ENCODE measurements around the gene PRDX3. TPM values are rescaled to one million over a fixed set of nuclear protein-coding genes. Genes with fewer than 3 reads are reported as not detected.

Gene PRDX3
- polyA plus RNA-seq, 1 of the 3 experiments (the other 2 are of a cell fraction), result 193 TPM

DNA sequence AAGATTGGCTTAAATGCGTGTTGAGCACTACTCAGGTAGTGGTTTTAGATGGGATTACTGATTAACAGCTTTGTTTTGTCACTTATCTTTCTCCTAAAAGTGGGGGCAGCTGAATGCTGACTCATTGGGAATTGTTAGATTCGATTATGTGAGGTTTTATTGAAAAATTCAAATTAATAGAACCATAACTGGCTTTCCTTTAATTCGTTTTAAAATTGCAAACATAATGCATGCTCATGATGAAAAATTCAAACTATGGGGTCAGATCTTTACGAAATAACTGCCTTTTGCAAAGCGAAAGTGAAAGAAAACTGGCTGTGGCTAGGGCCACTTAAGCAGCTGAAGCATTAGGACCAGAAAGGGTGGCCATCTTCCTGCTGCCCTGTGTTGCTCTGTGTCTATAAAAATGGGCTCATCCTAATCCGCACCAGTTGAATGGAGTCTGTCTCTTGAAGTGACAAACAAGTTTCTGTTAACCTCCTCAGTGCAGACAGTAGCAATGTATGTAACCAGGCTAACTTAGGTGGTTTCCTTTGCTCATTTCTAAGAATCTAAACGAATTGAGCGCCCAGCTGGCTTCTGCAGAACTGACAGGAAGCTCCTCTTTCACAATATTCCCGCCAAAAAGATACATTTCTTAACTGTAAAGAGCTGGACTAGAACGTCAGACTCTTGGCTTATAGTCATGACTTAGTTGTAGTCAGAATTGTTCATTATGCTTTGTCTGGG, 46.9 kb downstream of the PRDX3 start:
- no peaks in the 10 kb centered on the region for H4K20me1 ChIP-seq (ENCODE audit: insufficient read depth)
- H3K4me3 ChIP-seq (ENCODE audit: low read depth in 2 of 2, low read length in 1 of 2), result peak overlapping the region in 1 of 2 experiments; percentile 27; a peak in 1 of 4 replicates
- H3K79me2 ChIP-seq (ENCODE audit: insufficient read depth), result no peaks in the 10 kb centered on the region; the same call in 1 of the 2 replicates
- H3K27ac ChIP-seq (ENCODE audit: low read depth in 2 of 2, low read length in 1 of 2), result no peak overlapping the region
- 70% methylated on average over 9 of the region's 10 CpGs for WGBS (ENCODE audit: low lambda C conversion rate)
- TF ChIP-seq SIN3A (IDR thresholded peaks at IDR 0.05; ENCODE audit: borderline replicate concordance, low read depth, low read length), result no peak
- peak overlapping the region; percentile 58 for H3K4me2 ChIP-seq
- ChIA-PET POLR2A (interaction anchor here (1.0 kb wide), 1 partner anchor 27 kb away, joined by 3 read pairs; no protein-coding TSS in a partner anchor), CTCF (interaction anchor here (1.0 kb wide), 1 partner anchor 102 kb away, joined by 3 read pairs; no protein-coding TSS in a partner anchor)
- H3F3A ChIP-seq (replicated peaks; ENCODE audit: insufficient read depth), result peaks cover 10% of the 10 kb centered on the region
- H3K9ac ChIP-seq, result peak overlapping the region; percentile 33; the same call in 1 of the 2 replicates
- peaks cover 0 to 8% of the 10 kb centered on the region in 2 experiments; a peak in 1 of 4 replicates for H3K4me1 ChIP-seq (ENCODE audit: control insufficient read depth in 1 of 2, insufficient read depth in 2 of 2, low read depth in 1 of 2, low read length in 1 of 2)
- H3K9me2 ChIP-seq, result no peaks in the 10 kb centered on the region
- 0 out of 2 replicates have a peak overlapping the region, but pooled peaks have one; percentile 51 for H2AFZ ChIP-seq (ENCODE audit: low read depth)
- peaks cover 43 to 64% of the 10 kb centered on the region in 2 experiments for H3K36me3 ChIP-seq (replicated peaks in 1 of 2; ENCODE audit: control insufficient read depth in 1 of 2, insufficient read depth in 2 of 2, low read length in 1 of 2)
- DNase-seq, result no peak
- H3K9me3 ChIP-seq, result no peaks in the 10 kb centered on the region
- H3K27me3 ChIP-seq (ENCODE audit: insufficient read depth), result no peaks in the 10 kb centered on the region

DNA sequence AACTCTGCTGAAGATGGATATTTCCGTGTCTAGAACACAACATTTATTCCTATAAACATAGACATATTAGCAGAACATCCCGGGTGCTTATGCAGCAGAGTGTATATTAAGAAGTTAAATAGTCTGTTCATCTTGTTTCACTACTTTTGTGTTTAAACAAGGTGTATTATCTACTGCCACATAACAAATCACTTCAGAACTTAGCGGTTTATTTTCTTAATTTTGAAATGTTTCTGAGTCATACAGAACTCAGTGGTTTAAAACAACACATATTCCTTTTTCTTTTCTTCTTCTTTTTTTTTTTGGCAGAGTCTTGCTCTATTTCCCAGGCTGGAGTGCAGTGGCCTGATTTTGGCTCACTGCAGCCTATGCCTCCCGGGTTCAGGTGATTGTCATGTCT, 48.9 kb downstream of the PRDX3 start:
- Histone ChIP-seq H3K9me3 (no peaks in the 10 kb centered on the region), H3K36me3 (replicated peaks in 1 of 2; ENCODE audit: control insufficient read depth in 1 of 2, insufficient read depth in 2 of 2, low read length in 1 of 2) (peaks cover 44 to 78% of the 10 kb centered on the region in 2 experiments), H3K9me2 (no peaks in the 10 kb centered on the region), H4K20me1 (ENCODE audit: insufficient read depth) (no peaks in the 10 kb centered on the region), H3K9ac (no peak overlapping the region), H2AFZ (ENCODE audit: low read depth) (no peak overlapping the region), H3F3A (replicated peaks; ENCODE audit: insufficient read depth) (peaks cover 3% of the 10 kb centered on the region), H3K27ac (ENCODE audit: low read depth in 2 of 2, low read length in 1 of 2) (no peak overlapping the region), H3K27me3 (ENCODE audit: insufficient read depth) (no peaks in the 10 kb centered on the region), H3K4me2 (no peak overlapping the region), H3K79me2 (ENCODE audit: insufficient read depth) (no peaks in the 10 kb centered on the region; the same call in 1 of the 2 replicates), H3K4me1 (ENCODE audit: control insufficient read depth in 1 of 2, insufficient read depth in 2 of 2, low read depth in 1 of 2, low read length in 1 of 2) (peaks cover 0 to 8% of the 10 kb centered on the region in 2 experiments; a peak in 1 of 4 replicates), H3K4me3 (ENCODE audit: low read depth in 2 of 2, low read length in 1 of 2) (no peak overlapping the region)
- TF ChIP-seq EP300 (IDR thresholded peaks at IDR 0.05; ENCODE audit: borderline replicate concordance in 1 of 2, low read depth in 1 of 2, low read length in 1 of 2), result no peak
- no peak for TF ChIP-seq TEAD4 (IDR thresholded peaks at IDR 0.05; ENCODE audit: borderline replicate concordance, insufficient read depth)
- TF ChIP-seq POLR2AphosphoS5 (IDR thresholded peaks at IDR 0.05; ENCODE audit: low read depth, low read length), result no peak
- TF ChIP-seq NRF1 (IDR thresholded peaks at IDR 0.05; ENCODE audit: low read depth, low read length), result no peak
- no peak for TF ChIP-seq CHD2 (IDR thresholded peaks at IDR 0.05; ENCODE audit: low read length, partially characterized antibody)
- no peak for TF ChIP-seq YY1 (IDR thresholded peaks at IDR 0.05; ENCODE audit: low read depth)
- no peak for TF ChIP-seq GABPA (IDR thresholded peaks at IDR 0.05; ENCODE audit: low read depth)
- TF ChIP-seq, protein P1, sequence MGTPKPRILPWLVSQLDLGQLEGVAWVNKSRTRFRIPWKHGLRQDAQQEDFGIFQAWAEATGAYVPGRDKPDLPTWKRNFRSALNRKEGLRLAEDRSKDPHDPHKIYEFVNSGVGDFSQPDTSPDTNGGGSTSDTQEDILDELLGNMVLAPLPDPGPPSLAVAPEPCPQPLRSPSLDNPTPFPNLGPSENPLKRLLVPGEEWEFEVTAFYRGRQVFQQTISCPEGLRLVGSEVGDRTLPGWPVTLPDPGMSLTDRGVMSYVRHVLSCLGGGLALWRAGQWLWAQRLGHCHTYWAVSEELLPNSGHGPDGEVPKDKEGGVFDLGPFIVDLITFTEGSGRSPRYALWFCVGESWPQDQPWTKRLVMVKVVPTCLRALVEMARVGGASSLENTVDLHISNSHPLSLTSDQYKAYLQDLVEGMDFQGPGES (IDR thresholded peaks at IDR 0.05; ENCODE audit: low read depth, low read length), result no peak
- TF ChIP-seq FOXM1 (IDR thresholded peaks at IDR 0.05; ENCODE audit: low read depth), result no peak
- POLR2A ChIA-PET, result no interaction called here
- CTCF ChIA-PET, result no interaction called here
- no peak for DNase-seq
- WGBS (ENCODE audit: low lambda C conversion rate), result 97% methylated on average over 4 of the region's 4 CpGs

Data from SK-N-SH (cell line).